Upper lobe of left lung (tissue), 6 donors: ENCODE data around the gene SLC7A14. TPM values are rescaled to one million over a fixed set of nuclear protein-coding genes. Genes with fewer than 3 reads are reported as not detected.
"Not testable (repeated sequence)": the region's sequence is repeated elsewhere in the genome, so short reads cannot be mapped to it uniquely, and the experiment has no call there.

Source experiments
- ATAC-seq, 2 donors: fragments of 200-7000 bp; cut with Tn5 transposase; one replicate each; pipeline ENCODE4 v1.9.1; 2022; ENCODE audit warnings: mild to moderate bottlenecking in 2 of 2, moderate library complexity in 2 of 2; ENCODE audit not compliant: low FRiP score in 2 of 2
- DNase-seq, 2 donors: peaks; one replicate each; pipeline ENCODE4 v3.0.0-alpha.2; 2019 to 2020
- H3K27ac ChIP-seq, 4 donors: fragments of 200-600 bp; sonication (generic); one replicate each; pipeline ENCODE4 v1.5.1; 2016 to 2019
- H3K27me3 ChIP-seq, 4 donors: fragments of 200-600 bp; sonication (generic); one replicate each; pipeline ENCODE4 v1.5.1; 2017 to 2019
- H3K36me3 ChIP-seq, 4 donors: fragments of 200-600 bp; sonication (generic); one replicate each; pipeline ENCODE4 v1.5.1; 2016 to 2019
- H3K4me1 ChIP-seq, 4 donors: fragments of 200-600 bp; sonication (generic); one replicate each; pipeline ENCODE4 v1.5.1; 2018 to 2019
- H3K4me3 ChIP-seq, 4 donors: fragments of 200-600 bp; sonication (generic); one replicate each; pipeline ENCODE4 v1.5.1; 2017 to 2019; ENCODE audit warnings: mild to moderate bottlenecking in 2 of 4, moderate library complexity in 1 of 4
- H3K9me3 ChIP-seq, 4 donors: fragments of 200-600 bp; sonication (generic); one replicate each; pipeline ENCODE4 v1.5.1; 2018 to 2019
- CTCF ChIP-seq, 6 experiments: fragments of 450-650 bp in 4 of 6; fragments of 200-600 bp in 2 of 6; sonication (generic) in 2 of 6; IDR thresholded peaks; one replicate each; pipeline ENCODE4 v1.5.1; 2016 to 2019; ENCODE audit warnings: antibody characterized with exemption in 6 of 6
- EP300 ChIP-seq, 4 donors: sonication (generic); formaldehyde crosslinking; IDR thresholded peaks; one replicate each; pipeline ENCODE4 v1.5.1; 2017; ENCODE audit warnings: antibody characterized with exemption in 4 of 4, control low read depth in 2 of 4
- POLR2A ChIP-seq, 4 donors: fragments of 450-650 bp; IDR thresholded peaks; one replicate each; pipeline ENCODE4 v1.5.1; 2016 to 2017; ENCODE audit warnings: antibody characterized with exemption in 4 of 4, mild to moderate bottlenecking in 2 of 4
- POLR2AphosphoS5 ChIP-seq, 2 donors: sonication (generic); formaldehyde crosslinking; IDR thresholded peaks; one replicate each; pipeline ENCODE4 v1.5.1; 2017; ENCODE audit warnings: antibody characterized with exemption in 2 of 2
- WGBS, 2 donors: methylation state at CpG; one replicate each; pipeline ENCODE4 v1.1.5; 2017 to 2018; 5-methylcytosine and 5-hydroxymethylcytosine counted together
- total RNA-seq, 6 donors: library from RNA; depleted of rRNA in 4 of 6; stranded (reverse); fragments of >200 nt in 4 of 6; gene quantifications; one replicate each; pipeline versions ENCODE4 v1.1.0 to v1.2.1, GENCODE V29; 2016 to 2021
- donor health status: DM: no; HTN: no; CAD: no; lungs with moderate emphysema.
- donor health status: DM: no; HTN: yes; CAD: no; lungs with severe emphysema.

Gene SLC7A14
- total RNA-seq, 6 donors from 2014 or later = 0.03 TPM; not detected in 5

- DNase-seq (peak; percentile 19 to 24), ATAC-seq (peak; percentile 73 to 79)
- 4% methylated on average over 4 to 11 of the region's 20 CpGs for WGBS, 2 donors
- peaks cover 0 to 22% (median 12%) of the 10 kb centered on the region in 4 donors for H3K27me3 ChIP-seq
- H3K4me1 ChIP-seq = peaks cover 4 to 15% (median 10%) of the 10 kb centered on the region in 4 donors
- no peak for TF ChIP-seq POLR2A (IDR thresholded peaks at IDR 0.05)
- TF ChIP-seq EP300 (IDR thresholded peaks at IDR 0.05) = no peak
- no peak for TF ChIP-seq POLR2AphosphoS5 (IDR thresholded peaks at IDR 0.05)
- TF ChIP-seq CTCF (IDR thresholded peaks at IDR 0.05) = no peak
- no peak overlapping the region for H3K4me3 ChIP-seq
- no peak overlapping the region for H3K27ac ChIP-seq
- peaks cover 0 to 5% (median 0%) of the 10 kb centered on the region in 4 donors for H3K9me3 ChIP-seq
- no peaks in the 10 kb centered on the region for H3K36me3 ChIP-seq
Observed at GRCh38 chr3:170584585-170585007, 1.3 kb downstream of the SLC7A14 start.

- TF ChIP-seq POLR2AphosphoS5 (IDR thresholded peaks at IDR 0.05) (no peak), POLR2A (IDR thresholded peaks at IDR 0.05) (no peak), CTCF (IDR thresholded peaks at IDR 0.05) (no peak), EP300 (IDR thresholded peaks at IDR 0.05) (no peak)
- Histone ChIP-seq H3K27me3 (peaks cover 0 to 5% (median 1%) of the 10 kb centered on the region in 4 donors), H3K9me3 (no peaks in the 10 kb centered on the region), H3K27ac (no peak overlapping the region), H3K4me1 (peaks cover 0 to 3% (median 0%) of the 10 kb centered on the region in 4 donors), H3K36me3 (no peaks in the 10 kb centered on the region), H3K4me3 (no peak overlapping the region)
- no peak for DNase-seq
- no peak for ATAC-seq
- 79 to 83% methylated on average over 3 of the region's 3 CpGs for WGBS, 2 donors
Observed at GRCh38 chr3:170579646-170580045, 6.2 kb downstream of the SLC7A14 start.

- no peak for DNase-seq
- 67 to 79% methylated on average over 3 of the region's 3 CpGs for WGBS, 2 donors
- Histone ChIP-seq H3K36me3 (no peaks in the 10 kb centered on the region), H3K27ac (no peak overlapping the region), H3K9me3 (no peaks in the 10 kb centered on the region), H3K4me3 (no peak overlapping the region), H3K27me3 (no peaks in the 10 kb centered on the region), H3K4me1 (no peaks in the 10 kb centered on the region)
- TF ChIP-seq POLR2AphosphoS5 (IDR thresholded peaks at IDR 0.05) = no peak
- TF ChIP-seq POLR2A (IDR thresholded peaks at IDR 0.05) = no peak
- TF ChIP-seq EP300 (IDR thresholded peaks at IDR 0.05) = no peak
- TF ChIP-seq CTCF (IDR thresholded peaks at IDR 0.05) = no peak
- ATAC-seq = no peak
Observed at GRCh38 chr3:170572665-170573253, 13.1 kb downstream of the SLC7A14 start.

- H3K27me3 ChIP-seq, ATAC-seq, H3K4me3 ChIP-seq, H3K9me3 ChIP-seq, H3K27ac ChIP-seq, H3K36me3 ChIP-seq, DNase-seq, H3K4me1 ChIP-seq: not testable (repeated sequence)
- WGBS, 2 donors = 100% methylated on average over 1 of the region's 1 CpG; no CpG with 5 or more reads in 1 of the 2 donors
Observed at GRCh38 chr3:170567598-170567997, 18.3 kb downstream of the SLC7A14 start.

- no peaks in the 10 kb centered on the region for H3K9me3 ChIP-seq
- 92 to 94% methylated on average over 2 of the region's 2 CpGs for WGBS, 2 donors
- no peak for DNase-seq
- ATAC-seq = no peak
- no peaks in the 10 kb centered on the region for H3K27me3 ChIP-seq
- no peak for TF ChIP-seq POLR2A (IDR thresholded peaks at IDR 0.05)
- H3K4me1 ChIP-seq = no peaks in the 10 kb centered on the region
- H3K27ac ChIP-seq = no peak overlapping the region
- H3K4me3 ChIP-seq = no peak overlapping the region
- H3K36me3 ChIP-seq = no peaks in the 10 kb centered on the region
Observed at GRCh38 chr3:170566413-170566812, 19.5 kb downstream of the SLC7A14 start.

- no peaks in the 10 kb centered on the region for H3K36me3 ChIP-seq
- no peak for ATAC-seq
- no peaks in the 10 kb centered on the region for H3K9me3 ChIP-seq
- no peaks in the 10 kb centered on the region for H3K4me1 ChIP-seq
- no peak overlapping the region for H3K27ac ChIP-seq
- H3K4me3 ChIP-seq = no peak overlapping the region
- 82 to 89% methylated on average over 2 of the region's 2 CpGs for WGBS, 2 donors
- TF ChIP-seq EP300 (IDR thresholded peaks at IDR 0.05) = no peak
- no peak for TF ChIP-seq POLR2AphosphoS5 (IDR thresholded peaks at IDR 0.05)
- TF ChIP-seq POLR2A (IDR thresholded peaks at IDR 0.05) = no peak
- no peak for TF ChIP-seq CTCF (IDR thresholded peaks at IDR 0.05)
- DNase-seq = no peak
- H3K27me3 ChIP-seq = no peaks in the 10 kb centered on the region
Observed at GRCh38 chr3:170565495-170565894, 20.4 kb downstream of the SLC7A14 start.
